ENCODE data around the gene MX2. TPM values are rescaled to one million over a fixed set of nuclear protein-coding genes. Genes with fewer than 3 reads are reported as not detected.

Gene MX2
- total and polyA plus RNA-seq, 2 donors (not counting 3 experiments of a cell fraction or from before 2014, with no cell fraction given): 0.01 TPM; not detected in 1

DNA sequence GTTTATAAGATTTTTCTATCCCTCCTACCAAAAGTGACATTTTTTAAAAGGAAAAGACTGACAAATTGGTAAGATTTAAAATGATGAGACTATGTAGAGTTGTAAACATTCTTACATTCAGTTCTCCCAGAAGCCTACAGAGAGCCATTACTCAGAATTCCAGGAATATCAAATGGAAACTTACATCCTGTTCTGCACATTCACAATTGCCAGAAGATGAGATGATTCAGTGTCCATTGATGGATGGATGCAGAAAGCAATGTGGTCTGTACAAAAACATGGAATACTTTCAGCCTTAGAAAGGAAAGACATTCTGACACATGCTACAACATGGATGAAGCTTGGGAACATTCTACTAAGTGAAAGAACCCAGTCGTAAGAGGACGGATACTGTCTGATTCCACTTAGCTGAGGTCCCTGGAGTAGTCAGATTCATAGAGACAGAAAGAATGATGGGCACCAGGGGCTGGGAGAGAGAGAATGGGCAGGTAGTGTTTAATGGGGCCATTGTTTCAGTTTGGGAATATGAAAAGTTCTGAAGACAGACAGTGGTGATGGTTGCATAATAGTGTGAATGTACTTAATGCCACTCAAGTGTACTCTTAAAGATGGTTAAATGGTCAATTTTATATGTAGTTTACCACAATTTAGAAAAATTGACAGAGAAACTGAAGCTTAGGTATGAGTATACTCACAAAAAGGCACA is 80.8 kb downstream of the MX2 start:
- CTCF ChIA-PET: no interaction called here
- DNase-seq (ENCODE audit: low read depth, low spot score): no peak

GRCh38 chr21:41443562-41443961 is 81.7 kb downstream of the MX2 start:
- H3K36me3 ChIP-seq (ENCODE audit: control insufficient read depth in 2 of 2, extremely low read depth in 1 of 2, insufficient read depth in 2 of 2, low read length in 2 of 2): no peaks in the 10 kb centered on the region
- H4K20me1 ChIP-seq (replicated peaks; ENCODE audit: control insufficient read depth, extremely low read depth, insufficient read depth, low read length): no peaks in the 10 kb centered on the region
- no peak overlapping the region for H3K4me2 ChIP-seq (ENCODE audit: insufficient read depth, low read length)
- no peaks in the 10 kb centered on the region for H3K4me1 ChIP-seq (ENCODE audit: control insufficient read depth, extremely low read depth, insufficient read depth, low read length)
- BruUV-seq (replicated peaks): no TSS peak
- dilution Hi-C loops (cut with MboI; ENCODE audit: extremely low pct_ligation_motif_present, low sequenced_read_pairs) (no loop called here), intact Hi-C loops (cut with micrococcal nuclease) (no loop called here)
- CTCF ChIA-PET: interaction anchor here (1.1 kb wide), 1 partner anchor 160 kb away, joined by 3 read pairs; no protein-coding TSS in a partner anchor
- H3K79me2 ChIP-seq (ENCODE audit: control insufficient read depth, insufficient read depth, low read length): no peaks in the 10 kb centered on the region
- H3K27me3 ChIP-seq (ENCODE audit: control insufficient read depth in 2 of 2, insufficient read depth in 2 of 2, low read length in 2 of 2): no peaks in the 10 kb centered on the region
- FAIRE-seq (no peak), DNase-seq (ENCODE audit: low read depth, low spot score) (no peak)
- H3K9me3 ChIP-seq (replicated peaks; ENCODE audit: control insufficient read depth, insufficient read depth, low read length): no peaks in the 10 kb centered on the region
- H3K9ac ChIP-seq (replicated peaks; ENCODE audit: extremely low read depth, insufficient read depth, low read length): no peak overlapping the region
- TF ChIP-seq FOS (IDR thresholded peaks at IDR 0.05; ENCODE audit: borderline replicate concordance, insufficient read depth, low read length) (no peak), POLR2AphosphoS5 (IDR thresholded peaks at IDR 0.05; ENCODE audit: insufficient read depth, low read depth, low read length) (no peak), JUN (IDR thresholded peaks at IDR 0.05; ENCODE audit: borderline replicate concordance, insufficient read depth, insufficient read length, low read depth) (no peak)
- TF ChIP-seq, protein P1, sequence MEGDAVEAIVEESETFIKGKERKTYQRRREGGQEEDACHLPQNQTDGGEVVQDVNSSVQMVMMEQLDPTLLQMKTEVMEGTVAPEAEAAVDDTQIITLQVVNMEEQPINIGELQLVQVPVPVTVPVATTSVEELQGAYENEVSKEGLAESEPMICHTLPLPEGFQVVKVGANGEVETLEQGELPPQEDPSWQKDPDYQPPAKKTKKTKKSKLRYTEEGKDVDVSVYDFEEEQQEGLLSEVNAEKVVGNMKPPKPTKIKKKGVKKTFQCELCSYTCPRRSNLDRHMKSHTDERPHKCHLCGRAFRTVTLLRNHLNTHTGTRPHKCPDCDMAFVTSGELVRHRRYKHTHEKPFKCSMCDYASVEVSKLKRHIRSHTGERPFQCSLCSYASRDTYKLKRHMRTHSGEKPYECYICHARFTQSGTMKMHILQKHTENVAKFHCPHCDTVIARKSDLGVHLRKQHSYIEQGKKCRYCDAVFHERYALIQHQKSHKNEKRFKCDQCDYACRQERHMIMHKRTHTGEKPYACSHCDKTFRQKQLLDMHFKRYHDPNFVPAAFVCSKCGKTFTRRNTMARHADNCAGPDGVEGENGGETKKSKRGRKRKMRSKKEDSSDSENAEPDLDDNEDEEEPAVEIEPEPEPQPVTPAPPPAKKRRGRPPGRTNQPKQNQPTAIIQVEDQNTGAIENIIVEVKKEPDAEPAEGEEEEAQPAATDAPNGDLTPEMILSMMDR (IDR thresholded peaks at IDR 0.05; ENCODE audit: extremely low read depth in 1 of 2, insufficient read depth in 1 of 2, low read depth in 1 of 2, low read length in 2 of 2): no peak
- no peak overlapping the region for H3K27ac ChIP-seq (ENCODE audit: insufficient read depth, low read depth, low read length)
- POLR2A ChIA-PET: no interaction called here
- H2AFZ ChIP-seq (ENCODE audit: low read depth, low read length): no peak overlapping the region
- H3K9me1 ChIP-seq (replicated peaks; ENCODE audit: control insufficient read depth, extremely low read depth, insufficient read depth, low read length): no peaks in the 10 kb centered on the region
- H3K4me3 ChIP-seq (replicated peaks in 1 of 3; ENCODE audit: insufficient read depth in 1 of 3, low read depth in 1 of 3, low read length in 3 of 3): no peak overlapping the region

More for the DNA sequence above, 80.8 kb downstream of the MX2 start:
- no peaks in the 10 kb centered on the region for H3K9me1 ChIP-seq (replicated peaks; ENCODE audit: control insufficient read depth, extremely low read depth, insufficient read depth, low read length)
- H3K27ac ChIP-seq (ENCODE audit: insufficient read depth, low read depth, low read length): no peak overlapping the region
- no peaks in the 10 kb centered on the region for H3K4me1 ChIP-seq (ENCODE audit: control insufficient read depth, extremely low read depth, insufficient read depth, low read length)
- intact Hi-C loops (cut with micrococcal nuclease): no loop called here
- no peaks in the 10 kb centered on the region for H3K36me3 ChIP-seq (ENCODE audit: control insufficient read depth in 2 of 2, extremely low read depth in 1 of 2, insufficient read depth in 2 of 2, low read length in 2 of 2)
- H3K27me3 ChIP-seq (ENCODE audit: control insufficient read depth in 2 of 2, insufficient read depth in 2 of 2, low read length in 2 of 2): no peaks in the 10 kb centered on the region
- POLR2A ChIA-PET: no interaction called here
- dilution Hi-C loops (cut with MboI; ENCODE audit: extremely low pct_ligation_motif_present, low sequenced_read_pairs): no loop called here
- no peaks in the 10 kb centered on the region for H3K9me3 ChIP-seq (replicated peaks; ENCODE audit: control insufficient read depth, insufficient read depth, low read length)
- peak; percentile 21 for FAIRE-seq
- no peaks in the 10 kb centered on the region for H4K20me1 ChIP-seq (replicated peaks; ENCODE audit: control insufficient read depth, extremely low read depth, insufficient read depth, low read length)
- H3K4me3 ChIP-seq (replicated peaks in 1 of 3; ENCODE audit: insufficient read depth in 1 of 3, low read depth in 1 of 3, low read length in 3 of 3): no peak overlapping the region
- H3K4me2 ChIP-seq (ENCODE audit: insufficient read depth, low read length): no peak overlapping the region
- TF ChIP-seq FOS (IDR thresholded peaks at IDR 0.05; ENCODE audit: borderline replicate concordance, insufficient read depth, low read length) (no peak), POLR2A (IDR thresholded peaks at IDR 0.05; ENCODE audit: low read depth, low read length) (no peak), POLR2AphosphoS5 (IDR thresholded peaks at IDR 0.05; ENCODE audit: insufficient read depth, low read depth, low read length) (no peak), MYC (IDR thresholded peaks at IDR 0.05; ENCODE audit: low read depth, low read length) (no peak), EZH2 (IDR thresholded peaks at IDR 0.05; ENCODE audit: borderline replicate concordance, low read depth, low read length, severe bottlenecking) (no peak), JUN (IDR thresholded peaks at IDR 0.05; ENCODE audit: borderline replicate concordance, insufficient read depth, insufficient read length, low read depth) (no peak)
- TF ChIP-seq, protein P2, sequence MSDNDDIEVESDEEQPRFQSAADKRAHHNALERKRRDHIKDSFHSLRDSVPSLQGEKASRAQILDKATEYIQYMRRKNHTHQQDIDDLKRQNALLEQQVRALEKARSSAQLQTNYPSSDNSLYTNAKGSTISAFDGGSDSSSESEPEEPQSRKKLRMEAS (IDR thresholded peaks at IDR 0.05; ENCODE audit: insufficient read depth, insufficient read length): no peak
- BruUV-seq (replicated peaks): no TSS peak
- no peak overlapping the region for H3K9ac ChIP-seq (replicated peaks; ENCODE audit: extremely low read depth, insufficient read depth, low read length)
- no peak overlapping the region for H2AFZ ChIP-seq (ENCODE audit: low read depth, low read length)
- H3K79me2 ChIP-seq (ENCODE audit: control insufficient read depth, insufficient read depth, low read length): no peaks in the 10 kb centered on the region

Measured in endothelial cell of umbilical vein (primary cell).